Stimulated activated CD8-positive, alpha-beta memory T cell treated with anti-CD3 and anti-CD28 coated beads, Interleukin-7, amount 100 ng/mL, for 48 hours (primary cell): Measurements from ENCODE around the gene SLC43A3.

ENCODE experiments used
- DNase-seq, 2 donors: peaks; one replicate each; pipeline ENCODE4 v3.0.0-alpha.2; 2020; ENCODE audit warnings: low read depth in 1 of 2; ENCODE audit errors: extremely low read depth in 1 of 2

SLC43A3 gene

DNA sequence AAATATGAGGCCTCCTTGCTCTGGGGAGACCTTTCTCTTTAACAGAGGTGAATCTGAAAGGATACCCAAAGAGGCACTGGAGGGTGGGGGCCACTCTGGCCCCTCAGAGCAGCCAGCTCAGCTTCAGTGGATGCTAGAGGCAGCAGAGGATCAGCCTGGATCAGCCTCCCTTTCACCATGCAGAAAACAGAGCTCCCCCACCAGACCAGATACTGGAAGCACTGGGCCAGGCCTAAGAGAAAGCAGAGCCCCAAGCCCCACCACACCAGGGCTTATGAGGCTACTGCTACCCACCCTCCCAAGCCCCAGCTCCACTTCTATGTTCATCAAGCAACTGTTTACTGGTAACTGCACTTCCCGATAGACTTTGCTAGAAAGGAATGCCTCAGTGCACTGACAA lies 4.0 kb upstream of the SLC43A3 start:
- DNase-seq: no peak

- DNase-seq: no peak
Observed at GRCh38 chr11:57429946-57430345, 3.0 kb upstream of the SLC43A3 start.

DNA sequence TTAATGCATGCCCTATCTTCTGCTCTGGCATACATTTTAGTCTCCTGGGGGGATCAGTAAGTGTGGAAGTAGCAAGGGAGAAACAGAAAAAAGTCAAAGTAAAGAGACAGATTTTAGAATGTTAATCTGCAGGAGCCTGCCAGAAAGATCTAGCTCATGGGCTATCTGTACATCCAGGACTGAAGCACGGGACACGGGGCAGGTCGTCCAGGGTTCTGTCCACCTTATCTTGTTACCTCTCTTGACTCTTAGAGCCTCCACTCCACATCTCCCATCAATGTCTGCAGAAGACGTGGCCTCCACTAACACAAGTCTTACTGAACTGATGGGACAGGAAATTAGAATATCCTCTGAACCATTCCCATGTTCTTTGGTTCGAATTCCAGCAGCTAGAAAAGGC lies 1.7 kb upstream of the SLC43A3 start:
- no peak for DNase-seq

DNA sequence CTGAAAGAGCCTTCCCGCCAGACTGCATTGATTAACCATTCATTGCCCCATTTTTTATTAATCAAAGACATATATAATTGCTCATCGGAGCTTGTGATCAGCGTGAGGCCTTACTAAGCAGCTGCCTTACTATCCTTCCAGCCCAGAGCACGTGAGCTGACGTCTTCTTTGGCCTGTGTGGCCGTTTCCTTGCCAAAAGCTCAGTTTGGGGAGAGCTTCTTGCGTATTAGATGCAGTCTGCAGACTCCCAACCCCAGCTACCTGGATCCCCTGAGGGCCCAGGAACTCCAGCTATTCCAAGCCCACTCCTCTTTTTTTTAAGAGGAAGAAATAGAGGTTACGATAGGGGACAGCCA lies 784 bp upstream of the SLC43A3 start:
- no peak for DNase-seq

- DNase-seq: no peak
Observed at GRCh38 chr11:57426439-57426928, 437 bp downstream of the SLC43A3 start.

GRCh38 chr11:57425565-57426438 lies 1.1 kb downstream of the SLC43A3 start:
- no peak for DNase-seq

DNA sequence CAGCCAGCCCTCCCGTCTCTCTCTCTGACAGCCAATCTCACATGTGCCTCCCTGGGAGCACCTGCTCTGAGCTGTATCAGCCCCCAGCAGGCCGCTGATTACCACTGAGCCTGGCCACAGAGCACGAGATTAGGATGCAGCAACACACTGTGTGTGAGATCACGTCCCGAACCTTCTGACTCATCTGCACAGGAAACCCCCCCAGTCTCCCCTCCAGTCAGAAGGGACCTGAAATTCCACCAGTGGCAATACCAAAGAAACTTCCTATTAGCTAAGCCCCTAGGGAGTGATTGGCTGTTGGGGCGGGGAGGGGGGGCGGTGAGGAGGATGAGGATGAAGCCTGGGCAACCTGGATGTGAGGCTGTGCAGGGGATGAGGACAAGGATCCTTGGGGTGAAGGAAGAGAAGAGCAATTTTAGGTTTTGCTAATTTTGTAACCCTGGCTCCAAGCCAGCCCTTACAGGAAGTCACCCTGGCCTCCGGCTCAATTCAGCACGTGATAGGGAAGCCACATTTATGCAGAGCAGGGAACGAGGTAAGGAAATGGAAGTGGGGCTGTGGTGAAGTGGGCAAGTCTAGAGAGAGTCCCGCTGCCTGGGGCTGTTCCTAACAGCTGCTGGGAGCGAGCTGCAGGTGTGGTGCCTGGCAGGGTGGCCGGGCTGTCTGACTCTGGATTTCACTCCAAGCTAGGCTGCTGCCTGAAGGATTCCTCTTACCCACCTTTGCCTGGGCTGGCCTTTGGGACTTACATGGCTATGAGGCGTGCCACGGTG lies 1.9 kb downstream of the SLC43A3 start:
- peak; percentile 73 to 95 for DNase-seq

DNA sequence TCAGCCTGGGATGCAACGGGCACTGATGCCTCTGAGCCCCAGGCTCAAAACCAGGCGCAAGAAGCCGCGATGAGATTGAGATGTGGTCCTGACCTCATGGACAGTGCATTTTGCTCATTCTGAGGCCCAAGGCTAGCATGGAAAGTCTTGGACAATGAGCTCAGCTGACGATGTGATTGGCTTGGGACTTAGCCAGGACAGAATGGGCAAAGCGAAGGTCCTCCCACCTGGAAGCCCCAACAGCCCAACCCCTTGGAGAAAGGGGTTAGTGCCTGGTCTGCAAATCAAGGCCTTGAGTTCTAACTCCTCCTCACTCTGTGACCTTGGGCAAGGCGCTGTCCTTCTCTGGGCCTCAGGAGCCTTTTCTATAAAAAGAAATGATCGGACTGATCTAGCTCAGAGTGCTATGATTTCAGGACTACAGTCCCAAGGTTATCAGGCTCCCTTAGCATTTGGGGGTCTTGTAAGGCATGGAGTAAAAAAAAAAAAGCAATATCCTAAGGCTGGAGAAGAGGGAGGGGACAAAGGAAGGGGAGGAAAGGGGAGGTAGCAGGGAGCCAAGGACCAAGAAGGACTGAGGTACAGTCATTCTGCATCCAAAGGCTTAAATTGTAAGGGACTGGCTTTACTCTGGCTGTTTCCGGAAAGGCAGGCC lies 2.7 kb downstream of the SLC43A3 start:
- DNase-seq: no peak

- no peak for DNase-seq
Observed at GRCh38 chr11:57422669-57423068, 4.3 kb downstream of the SLC43A3 start.

DNA sequence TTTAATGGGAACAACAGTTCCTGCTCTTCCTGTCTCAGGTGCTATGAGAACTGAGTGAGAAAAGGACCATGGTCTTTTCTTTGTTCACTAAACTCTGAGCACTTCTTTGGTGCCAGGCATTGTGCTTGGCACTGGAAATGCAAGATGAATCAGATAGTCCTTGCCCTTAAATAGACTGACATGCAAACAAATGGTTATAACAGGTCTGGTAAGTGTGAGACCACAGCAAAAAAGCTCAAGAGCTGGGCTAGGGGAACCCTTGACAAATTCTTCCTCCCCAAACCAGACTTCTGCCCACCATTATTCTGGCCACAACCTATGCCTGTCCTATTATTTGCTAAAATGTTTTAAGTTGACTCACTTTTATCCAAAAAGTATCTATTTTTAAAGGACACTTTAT lies 5.1 kb downstream of the SLC43A3 start:
- no peak for DNase-seq

DNA sequence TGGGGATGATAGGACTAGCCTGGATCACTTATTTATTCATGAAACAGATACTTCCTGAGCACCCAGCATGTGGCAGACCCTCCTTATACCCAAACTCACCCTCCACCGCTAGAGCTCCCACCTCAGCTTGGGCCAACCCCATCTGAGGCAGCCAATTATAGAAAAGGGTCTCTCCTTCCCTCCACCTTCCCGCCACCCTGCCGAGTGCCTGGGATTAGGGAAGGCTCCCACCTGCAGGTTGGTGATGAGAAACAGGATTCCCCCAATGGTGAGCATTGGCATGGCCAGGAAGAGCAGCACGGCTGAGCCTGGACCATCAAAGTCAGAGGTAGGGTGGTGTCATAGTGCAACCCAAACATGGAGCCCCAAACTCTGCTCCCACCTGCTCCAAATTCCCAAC lies 5.9 kb downstream of the SLC43A3 start:
- DNase-seq: no peak

- no peak for DNase-seq
Observed at GRCh38 chr11:57419146-57419545, 7.8 kb downstream of the SLC43A3 start.

- no peak for DNase-seq
Observed at GRCh38 chr11:57418131-57418530, 8.8 kb downstream of the SLC43A3 start.

DNA sequence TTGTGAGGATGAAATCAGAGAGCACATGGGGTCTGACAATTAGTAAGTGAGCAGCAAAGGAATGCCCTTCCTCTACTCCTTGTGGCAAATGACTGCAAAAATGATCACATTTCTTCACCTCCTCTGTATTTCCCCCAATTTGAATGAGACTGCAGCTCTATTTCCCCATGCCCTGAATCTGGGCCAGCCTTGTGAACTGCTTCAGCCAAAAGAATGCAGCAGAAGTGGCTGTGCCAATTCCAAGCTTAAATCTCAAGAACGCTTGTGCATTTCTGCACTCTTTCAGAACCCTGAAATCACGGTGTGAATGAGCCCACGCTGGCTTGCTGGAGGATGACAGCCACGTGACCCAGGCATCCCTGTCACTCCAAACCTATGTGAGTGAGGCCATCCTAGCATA lies 9.9 kb downstream of the SLC43A3 start:
- no peak for DNase-seq

DNA sequence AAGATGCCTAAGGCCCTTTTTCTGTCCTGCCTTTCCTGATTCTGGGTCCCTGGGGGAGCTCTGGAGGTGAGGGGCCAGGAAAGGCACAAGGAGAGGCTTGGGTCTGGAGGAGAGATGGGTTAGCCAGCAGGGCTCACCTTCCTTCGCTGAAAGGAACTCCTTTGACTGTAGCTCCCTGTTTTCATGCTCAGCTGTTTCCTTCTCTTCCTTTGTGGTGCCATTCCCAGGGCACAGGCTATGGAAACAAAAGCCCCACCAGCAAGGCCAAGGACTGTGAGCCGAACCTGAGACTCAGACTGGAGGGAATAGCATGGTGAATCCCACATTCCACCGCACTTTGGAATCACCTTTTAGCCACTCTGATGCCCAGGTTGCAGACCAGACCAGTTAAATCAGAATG lies 10.5 kb downstream of the SLC43A3 start:
- no peak for DNase-seq

GRCh38 chr11:57414612-57415212 lies 12.2 kb downstream of the SLC43A3 start:
- DNase-seq: no peak

DNA sequence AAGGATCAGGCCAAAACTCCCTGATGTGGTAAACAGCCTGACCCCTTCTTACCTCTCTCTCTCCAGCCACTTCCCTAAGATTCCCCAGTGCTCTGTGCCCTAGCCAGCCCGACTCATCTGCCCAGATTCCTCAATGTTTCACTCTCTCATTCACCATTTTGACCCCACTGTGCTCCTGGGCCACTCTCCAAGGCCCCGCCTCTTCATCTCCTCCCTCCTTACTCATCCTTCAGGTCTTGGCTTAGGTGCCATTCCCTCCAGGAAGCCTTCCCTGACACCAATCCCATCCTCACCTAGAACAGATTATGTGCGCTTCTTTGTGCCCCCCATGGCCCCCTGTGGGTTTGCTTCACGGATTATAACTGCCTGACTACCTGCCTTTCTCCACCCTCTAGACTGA lies 13.2 kb downstream of the SLC43A3 start:
- no peak for DNase-seq

DNA sequence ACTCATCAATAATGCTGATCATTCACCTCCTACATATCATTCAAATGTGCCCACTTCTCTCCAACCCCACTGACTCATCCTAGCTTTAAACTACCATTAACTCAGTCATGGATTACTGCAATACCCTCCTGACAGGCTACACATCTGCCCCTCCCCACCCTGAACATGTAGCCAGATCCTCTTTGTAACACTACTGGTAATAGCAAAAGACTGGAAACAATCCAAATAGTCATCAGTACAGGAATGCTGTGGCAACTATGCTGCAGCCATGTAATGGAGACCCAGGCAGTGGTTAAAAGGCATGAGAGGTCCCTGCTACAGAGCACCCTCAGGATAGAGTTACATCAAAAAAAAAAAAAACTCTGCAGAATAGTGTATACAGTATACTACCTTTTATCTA lies 16.6 kb downstream of the SLC43A3 start:
- no peak for DNase-seq

- no peak for DNase-seq
Observed at GRCh38 chr11:57409321-57410100, 17.4 kb downstream of the SLC43A3 start.

DNA sequence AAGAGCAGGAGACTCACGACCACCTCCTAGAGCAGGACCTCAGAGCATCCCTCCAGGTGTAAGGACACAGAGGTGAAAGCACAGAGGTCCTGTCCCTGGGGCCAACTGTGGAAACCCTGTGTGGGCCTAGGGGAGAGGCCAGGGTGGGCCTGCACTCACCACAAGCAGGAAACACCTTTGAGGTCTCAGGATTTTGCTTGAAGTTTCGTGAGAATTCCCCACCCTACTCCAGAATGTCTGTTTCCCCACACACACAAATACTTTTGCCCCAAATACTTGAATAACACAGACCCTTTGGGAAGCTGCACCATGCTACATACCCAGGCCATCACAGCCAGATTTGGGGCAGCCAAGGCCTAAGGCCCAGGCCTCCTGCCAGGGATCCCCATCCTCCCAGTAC lies 18.1 kb downstream of the SLC43A3 start:
- no peak for DNase-seq
